ENCODE data around the gene KCNH4. TPM values are rescaled to one million over a fixed set of nuclear protein-coding genes. Genes with fewer than 3 reads are reported as not detected.

The KCNH4 gene
- total and polyA plus RNA-seq, 2 of the 13 experiments (the other 11 are each of a cell fraction or from before 2014, with no cell fraction given) = 0.01 to 0.09 TPM

DNA sequence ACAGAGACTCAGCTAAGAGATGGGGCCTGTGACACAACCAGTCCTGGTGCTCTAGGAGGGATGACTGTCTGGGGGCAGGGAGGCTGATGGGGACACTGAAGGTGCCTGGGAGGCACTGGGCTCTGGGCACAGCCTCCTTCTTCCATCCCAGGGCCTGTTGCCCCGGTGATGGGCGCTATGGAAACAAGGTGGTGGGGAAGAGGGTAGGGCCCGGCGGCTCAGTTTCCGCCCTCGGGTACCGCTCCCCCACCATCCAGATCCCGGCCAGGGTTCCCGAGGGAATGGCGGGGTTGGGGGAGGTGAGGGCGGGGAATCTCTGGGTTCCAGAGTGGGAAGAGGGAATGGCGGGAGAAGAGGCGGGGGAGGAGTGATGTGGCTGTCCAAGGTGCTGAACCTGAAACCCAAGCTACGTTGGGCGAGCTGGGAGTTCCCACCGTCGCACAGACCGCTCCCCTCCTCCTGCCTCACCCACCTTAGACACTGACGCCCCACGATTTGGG is 981 bp downstream of the KCNH4 start (continued):
- TF ChIP-seq AGO1 (IDR thresholded peaks at IDR 0.05; ENCODE audit: low read depth, low read length, poor library complexity, severe bottlenecking) (no peak), CHCHD3 (CRISPR knock-in tag; IDR thresholded peaks at IDR 0.05) (peak; percentile 93; the same call in 1 of the 2 replicates), SRF (IDR thresholded peaks at IDR 0.05; ENCODE audit: low read depth, low read length) (no peak), RXRA (CRISPR knock-in tag; IDR thresholded peaks at IDR 0.05) (peak; percentile 45), ONECUT2 (CRISPR knock-in tag; IDR thresholded peaks at IDR 0.05) (peak; percentile 76), ZNF20 (CRISPR knock-in tag; IDR thresholded peaks at IDR 0.05) (0 out of 2 replicates have a peak, but pooled peaks have one; percentile 21), NFIB (CRISPR knock-in tag; IDR thresholded peaks at IDR 0.05; ENCODE audit: borderline replicate concordance) (no peak), STAT5B (CRISPR knock-in tag; IDR thresholded peaks at IDR 0.05) (peak; percentile 92), ZIK1 (CRISPR knock-in tag; IDR thresholded peaks at IDR 0.05; ENCODE audit: borderline replicate concordance, low read depth) (peak; percentile 68; the same call in 1 of the 2 replicates), DNMT1 (CRISPR knock-in tag; IDR thresholded peaks at IDR 0.05) (no peak), GPN1 (CRISPR knock-in tag; IDR thresholded peaks at IDR 0.05; ENCODE audit: borderline replicate concordance) (no peak; the same call in 1 of the 2 replicates), MBNL3 (CRISPR knock-in tag; conservative IDR thresholded peaks at IDR 0.05) (no peak), ATAD3A (CRISPR knock-in tag; IDR thresholded peaks at IDR 0.05) (peak; percentile 64; the same call in 1 of the 2 replicates), BHLHE40 (IDR thresholded peaks at IDR 0.05; ENCODE audit: low read length) (no peak)
- TF ChIP-seq, protein P1, sequence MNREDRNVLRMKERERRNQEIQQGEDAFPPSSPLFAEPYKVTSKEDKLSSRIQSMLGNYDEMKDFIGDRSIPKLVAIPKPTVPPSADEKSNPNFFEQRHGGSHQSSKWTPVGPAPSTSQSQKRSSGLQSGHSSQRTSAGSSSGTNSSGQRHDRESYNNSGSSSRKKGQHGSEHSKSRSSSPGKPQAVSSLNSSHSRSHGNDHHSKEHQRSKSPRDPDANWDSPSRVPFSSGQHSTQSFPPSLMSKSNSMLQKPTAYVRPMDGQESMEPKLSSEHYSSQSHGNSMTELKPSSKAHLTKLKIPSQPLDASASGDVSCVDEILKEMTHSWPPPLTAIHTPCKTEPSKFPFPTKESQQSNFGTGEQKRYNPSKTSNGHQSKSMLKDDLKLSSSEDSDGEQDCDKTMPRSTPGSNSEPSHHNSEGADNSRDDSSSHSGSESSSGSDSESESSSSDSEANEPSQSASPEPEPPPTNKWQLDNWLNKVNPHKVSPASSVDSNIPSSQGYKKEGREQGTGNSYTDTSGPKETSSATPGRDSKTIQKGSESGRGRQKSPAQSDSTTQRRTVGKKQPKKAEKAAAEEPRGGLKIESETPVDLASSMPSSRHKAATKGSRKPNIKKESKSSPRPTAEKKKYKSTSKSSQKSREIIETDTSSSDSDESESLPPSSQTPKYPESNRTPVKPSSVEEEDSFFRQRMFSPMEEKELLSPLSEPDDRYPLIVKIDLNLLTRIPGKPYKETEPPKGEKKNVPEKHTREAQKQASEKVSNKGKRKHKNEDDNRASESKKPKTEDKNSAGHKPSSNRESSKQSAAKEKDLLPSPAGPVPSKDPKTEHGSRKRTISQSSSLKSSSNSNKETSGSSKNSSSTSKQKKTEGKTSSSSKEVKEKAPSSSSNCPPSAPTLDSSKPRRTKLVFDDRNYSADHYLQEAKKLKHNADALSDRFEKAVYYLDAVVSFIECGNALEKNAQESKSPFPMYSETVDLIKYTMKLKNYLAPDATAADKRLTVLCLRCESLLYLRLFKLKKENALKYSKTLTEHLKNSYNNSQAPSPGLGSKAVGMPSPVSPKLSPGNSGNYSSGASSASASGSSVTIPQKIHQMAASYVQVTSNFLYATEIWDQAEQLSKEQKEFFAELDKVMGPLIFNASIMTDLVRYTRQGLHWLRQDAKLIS (CRISPR knock-in tag; IDR thresholded peaks at IDR 0.05) = no peak
- TF ChIP-seq, protein P2, sequence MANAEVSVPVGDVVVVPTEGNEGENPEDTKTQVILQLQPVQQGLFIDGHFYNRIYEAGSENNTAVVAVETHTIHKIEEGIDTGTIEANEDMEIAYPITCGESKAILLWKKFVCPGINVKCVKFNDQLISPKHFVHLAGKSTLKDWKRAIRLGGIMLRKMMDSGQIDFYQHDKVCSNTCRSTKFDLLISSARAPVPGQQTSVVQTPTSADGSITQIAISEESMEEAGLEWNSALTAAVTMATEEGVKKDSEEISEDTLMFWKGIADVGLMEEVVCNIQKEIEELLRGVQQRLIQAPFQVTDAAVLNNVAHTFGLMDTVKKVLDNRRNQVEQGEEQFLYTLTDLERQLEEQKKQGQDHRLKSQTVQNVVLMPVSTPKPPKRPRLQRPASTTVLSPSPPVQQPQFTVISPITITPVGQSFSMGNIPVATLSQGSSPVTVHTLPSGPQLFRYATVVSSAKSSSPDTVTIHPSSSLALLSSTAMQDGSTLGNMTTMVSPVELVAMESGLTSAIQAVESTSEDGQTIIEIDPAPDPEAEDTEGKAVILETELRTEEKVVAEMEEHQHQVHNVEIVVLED (CRISPR knock-in tag; IDR thresholded peaks at IDR 0.05; ENCODE audit: borderline replicate concordance) = no peak
- TF ChIP-seq, protein P3, sequence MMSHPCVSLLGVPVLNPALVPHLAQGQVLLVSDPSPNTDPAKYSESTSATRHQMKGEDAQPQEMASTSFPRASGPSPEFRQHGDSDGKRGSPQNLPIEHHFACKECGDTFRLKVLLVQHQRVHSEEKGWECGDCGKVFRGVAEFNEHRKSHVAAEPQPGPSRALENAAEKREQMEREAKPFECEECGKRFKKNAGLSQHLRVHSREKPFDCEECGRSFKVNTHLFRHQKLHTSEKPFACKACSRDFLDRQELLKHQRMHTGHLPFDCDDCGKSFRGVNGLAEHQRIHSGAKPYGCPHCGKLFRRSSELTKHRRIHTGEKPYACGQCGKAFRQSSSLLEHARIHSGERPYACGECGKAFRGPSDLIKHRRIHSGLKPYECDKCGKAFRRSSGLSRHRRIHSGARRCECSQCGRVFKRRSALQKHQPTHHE (CRISPR knock-in tag; IDR thresholded peaks at IDR 0.05; ENCODE audit: borderline replicate concordance) = peak; percentile 88; the same call in 1 of the 2 replicates
- TF ChIP-seq, protein P4, sequence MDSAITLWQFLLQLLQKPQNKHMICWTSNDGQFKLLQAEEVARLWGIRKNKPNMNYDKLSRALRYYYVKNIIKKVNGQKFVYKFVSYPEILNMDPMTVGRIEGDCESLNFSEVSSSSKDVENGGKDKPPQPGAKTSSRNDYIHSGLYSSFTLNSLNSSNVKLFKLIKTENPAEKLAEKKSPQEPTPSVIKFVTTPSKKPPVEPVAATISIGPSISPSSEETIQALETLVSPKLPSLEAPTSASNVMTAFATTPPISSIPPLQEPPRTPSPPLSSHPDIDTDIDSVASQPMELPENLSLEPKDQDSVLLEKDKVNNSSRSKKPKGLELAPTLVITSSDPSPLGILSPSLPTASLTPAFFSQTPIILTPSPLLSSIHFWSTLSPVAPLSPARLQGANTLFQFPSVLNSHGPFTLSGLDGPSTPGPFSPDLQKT (CRISPR knock-in tag; IDR thresholded peaks at IDR 0.05; ENCODE audit: borderline replicate concordance) = peak; percentile 38; the same call in 1 of the 2 replicates
- TF ChIP-seq, protein P5, sequence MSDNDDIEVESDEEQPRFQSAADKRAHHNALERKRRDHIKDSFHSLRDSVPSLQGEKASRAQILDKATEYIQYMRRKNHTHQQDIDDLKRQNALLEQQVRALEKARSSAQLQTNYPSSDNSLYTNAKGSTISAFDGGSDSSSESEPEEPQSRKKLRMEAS (IDR thresholded peaks at IDR 0.05) = no peak; the same call in 1 of the 2 replicates
- TF ChIP-seq, protein P6, sequence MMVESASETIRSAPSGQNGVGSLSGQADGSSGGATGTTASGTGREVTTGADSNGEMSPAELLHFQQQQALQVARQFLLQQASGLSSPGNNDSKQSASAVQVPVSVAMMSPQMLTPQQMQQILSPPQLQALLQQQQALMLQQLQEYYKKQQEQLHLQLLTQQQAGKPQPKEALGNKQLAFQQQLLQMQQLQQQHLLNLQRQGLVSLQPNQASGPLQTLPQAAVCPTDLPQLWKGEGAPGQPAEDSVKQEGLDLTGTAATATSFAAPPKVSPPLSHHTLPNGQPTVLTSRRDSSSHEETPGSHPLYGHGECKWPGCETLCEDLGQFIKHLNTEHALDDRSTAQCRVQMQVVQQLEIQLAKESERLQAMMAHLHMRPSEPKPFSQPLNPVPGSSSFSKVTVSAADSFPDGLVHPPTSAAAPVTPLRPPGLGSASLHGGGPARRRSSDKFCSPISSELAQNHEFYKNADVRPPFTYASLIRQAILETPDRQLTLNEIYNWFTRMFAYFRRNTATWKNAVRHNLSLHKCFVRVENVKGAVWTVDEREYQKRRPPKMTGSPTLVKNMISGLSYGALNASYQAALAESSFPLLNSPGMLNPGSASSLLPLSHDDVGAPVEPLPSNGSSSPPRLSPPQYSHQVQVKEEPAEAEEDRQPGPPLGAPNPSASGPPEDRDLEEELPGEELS (CRISPR knock-in tag; IDR thresholded peaks at IDR 0.05) = peak; percentile 73; the same call in 1 of the 2 replicates

All from HepG2 (cell line).